NCI-H748 treated with DMSO at 0.1 percent for 48 hours (cell line): Measurements from ENCODE around the gene TNRC6C.
"Not testable (repeated sequence)": the region's sequence is repeated elsewhere in the genome, so short reads cannot be mapped to it uniquely, and the experiment has no call there.

ENCODE experiments used
- DNase-seq: peaks from one replicate; lab custom pipeline; 2025; lab: John Stamatoyannopoulos, UW

Gene TNRC6C

GRCh38 chr17:77963441-77963840 is 4.9 kb downstream of the TNRC6C start:
- DNase-seq, result no peak

DNA sequence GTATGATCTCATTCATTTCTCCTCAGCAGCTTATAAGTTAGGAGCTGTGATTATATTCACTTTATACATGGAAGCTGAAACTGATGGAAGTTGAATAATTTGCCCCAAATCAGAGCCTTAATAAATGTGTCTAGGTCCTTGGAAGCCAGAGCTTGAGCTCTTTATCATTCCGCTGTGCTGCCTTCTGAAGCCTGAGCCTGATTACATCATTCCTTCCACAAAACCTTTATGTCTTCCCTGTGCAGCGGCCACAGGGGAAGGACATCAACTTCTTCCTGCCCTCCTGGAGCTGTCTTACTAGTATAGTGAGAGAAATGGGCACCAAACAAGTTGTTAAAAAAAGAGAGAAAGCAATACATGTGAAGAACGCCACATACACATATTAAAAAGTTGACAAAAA is 6.8 kb downstream of the TNRC6C start:
- no peak for DNase-seq

- no peak for DNase-seq
These were observed 8.0 kb downstream of the TNRC6C start for GRCh38 chr17:77966476-77966875.

DNA sequence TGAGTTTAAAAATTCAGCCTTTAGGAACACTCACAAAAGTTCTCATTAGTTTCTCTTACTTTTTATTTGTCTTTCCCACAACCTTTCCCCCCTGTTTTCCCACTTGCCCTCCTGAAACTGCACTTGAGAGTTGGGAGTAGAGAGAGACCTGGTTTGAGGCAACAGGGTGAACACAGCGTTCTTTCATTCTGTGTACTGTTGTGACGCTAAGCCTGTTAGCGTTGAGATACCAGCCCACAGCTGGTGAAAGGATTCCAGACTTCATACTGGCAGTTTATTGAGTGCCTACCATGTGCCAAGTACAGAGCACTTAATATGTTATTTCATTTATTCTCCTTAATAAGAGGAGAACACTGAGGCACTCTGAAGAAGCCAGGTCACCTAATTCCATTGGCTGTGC is 10.3 kb downstream of the TNRC6C start:
- DNase-seq, result no peak

DNA sequence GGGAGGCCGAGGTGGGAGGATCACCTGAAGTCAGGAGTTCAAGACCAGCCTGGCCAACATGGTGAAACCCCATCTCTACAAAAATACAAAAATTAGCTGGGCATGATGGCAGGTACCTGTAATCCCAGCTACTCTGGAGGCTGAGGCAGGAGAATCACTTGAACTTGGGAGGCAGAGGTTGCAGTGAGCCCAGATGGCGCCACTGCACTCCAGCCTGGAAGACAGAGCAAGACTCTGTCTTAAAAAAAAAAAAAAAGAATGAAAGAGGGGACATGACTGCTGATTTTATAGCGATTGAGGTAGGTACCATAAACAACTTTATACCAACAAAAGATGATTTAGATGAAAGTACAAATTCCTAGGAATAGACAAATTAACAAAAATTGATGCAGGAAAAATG is 13.8 kb downstream of the TNRC6C start:
- DNase-seq, result not testable (repeated sequence)

DNA sequence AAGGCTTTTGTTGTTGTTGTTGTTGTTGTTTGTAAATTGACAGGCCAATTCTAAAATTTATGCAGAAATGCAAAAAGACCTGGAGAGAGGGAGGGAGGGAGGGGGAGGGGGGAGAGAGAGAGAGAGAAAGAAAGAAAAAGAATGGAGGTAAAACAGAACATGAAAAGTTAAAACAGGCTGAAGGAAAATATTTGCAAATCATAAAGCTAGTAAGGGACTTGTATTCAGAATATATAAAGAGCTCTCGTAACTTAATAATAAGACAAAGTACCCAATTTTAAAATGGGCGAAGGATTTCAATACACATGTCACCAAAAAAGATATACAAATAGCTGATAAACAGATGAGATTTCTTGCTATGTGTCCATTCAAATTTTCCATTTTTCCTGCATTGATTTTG is 15.4 kb downstream of the TNRC6C start:
- DNase-seq, result no peak

GRCh38 chr17:77974396-77974795 is 15.9 kb downstream of the TNRC6C start:
- DNase-seq, result no peak

DNA sequence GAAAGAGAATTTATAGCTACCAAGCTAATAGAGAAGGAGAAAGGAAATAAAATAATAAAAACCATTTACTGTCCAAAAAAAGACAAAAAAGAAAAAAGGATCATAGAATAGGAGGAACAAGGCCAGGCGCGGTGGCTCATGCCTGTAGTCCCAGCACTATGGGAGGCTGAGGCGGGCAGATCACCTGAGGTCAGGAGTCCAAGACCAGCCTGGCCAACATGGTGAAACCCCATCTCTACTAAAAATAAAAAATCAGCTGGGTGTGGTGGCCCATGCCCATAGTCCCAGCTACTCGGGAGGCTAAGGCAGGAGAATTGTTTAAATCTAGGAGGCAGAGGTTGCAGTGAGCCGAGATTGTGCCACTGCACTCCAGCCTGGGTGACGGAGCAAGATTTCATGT is 23.9 kb downstream of the TNRC6C start:
- not testable (repeated sequence) for DNase-seq

DNA sequence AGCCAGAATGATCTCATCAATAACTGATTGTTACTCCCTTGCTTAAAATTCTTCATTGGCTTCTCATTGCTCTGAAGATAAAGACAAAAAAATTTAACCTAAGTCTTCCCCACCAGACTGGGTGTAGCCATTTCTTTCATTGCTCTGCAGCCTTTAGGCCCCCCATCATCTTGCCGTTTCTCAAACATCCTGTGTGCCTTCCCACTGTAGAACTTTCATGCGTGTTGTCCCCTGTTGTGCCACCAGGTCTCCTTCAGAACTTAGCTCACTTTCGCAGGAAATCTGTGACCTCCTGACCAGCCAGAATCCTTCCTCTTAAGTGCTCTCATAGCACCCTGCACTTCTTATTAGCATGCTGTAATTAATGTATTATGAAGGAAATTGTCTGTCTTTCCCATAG is 31.8 kb downstream of the TNRC6C start:
- DNase-seq, result no peak

DNA sequence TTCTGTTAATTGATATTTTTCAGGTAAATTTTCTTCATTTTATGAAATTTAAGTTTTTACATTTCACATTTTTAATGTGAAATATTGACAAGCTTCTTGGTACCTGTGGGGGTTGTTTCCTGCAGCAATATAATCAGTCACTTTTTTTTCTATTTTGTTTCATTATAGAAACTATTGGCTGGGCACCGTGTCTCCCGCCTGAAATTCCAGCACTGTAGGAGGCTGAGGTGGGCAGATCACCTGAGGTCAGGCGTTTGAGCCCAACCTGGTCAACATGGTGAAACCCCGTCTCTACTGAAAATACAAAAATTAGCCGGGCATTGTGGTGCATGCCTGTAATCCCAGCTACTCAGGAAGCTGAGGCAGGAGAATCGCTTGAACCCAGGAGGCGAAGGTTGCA is 35.2 kb downstream of the TNRC6C start:
- DNase-seq, result not testable (repeated sequence)

GRCh38 chr17:77995146-77995852 is 36.8 kb downstream of the TNRC6C start:
- no peak for DNase-seq

DNA sequence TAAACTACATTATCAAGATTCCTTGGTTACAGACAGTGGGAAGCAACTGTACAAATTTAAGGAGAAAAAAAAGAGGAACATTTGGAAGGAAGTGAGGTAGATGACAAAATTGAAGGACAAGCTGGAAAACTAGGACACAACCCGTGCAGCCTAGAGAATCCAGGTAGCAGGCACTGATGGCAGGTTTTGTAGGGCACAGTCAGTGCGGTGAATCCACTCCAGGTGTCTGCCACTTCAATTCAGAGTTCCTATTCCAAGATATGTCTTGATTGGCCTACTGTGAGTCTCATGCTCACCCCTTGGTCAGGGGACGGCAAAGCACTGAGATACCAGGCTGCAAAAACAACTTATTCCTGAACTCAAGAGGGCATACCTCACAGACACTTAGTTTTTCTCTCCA is 37.8 kb downstream of the TNRC6C start:
- no peak for DNase-seq

GRCh38 chr17:77999413-78000173 is 41.1 kb downstream of the TNRC6C start:
- DNase-seq, result no peak

DNA sequence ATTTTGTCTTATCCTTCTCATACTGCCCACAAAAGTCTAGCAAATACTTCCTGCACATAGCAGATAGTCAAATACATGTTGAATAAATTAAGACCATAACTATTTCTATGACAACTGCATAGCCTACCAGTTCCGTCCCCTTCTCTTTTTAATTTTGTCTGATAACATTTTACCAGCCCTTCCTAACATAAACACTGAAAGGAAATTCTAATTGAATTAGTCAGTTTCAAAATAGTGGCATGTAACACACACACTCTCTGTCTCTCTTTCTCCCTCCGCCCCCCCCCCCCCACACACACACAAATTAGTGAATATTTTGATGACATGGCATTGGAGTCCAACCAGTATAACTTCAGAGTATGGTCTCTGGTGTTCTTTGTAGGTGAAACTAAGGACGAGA is 41.8 kb downstream of the TNRC6C start:
- DNase-seq, result no peak

- DNase-seq, result no peak
These were observed 42.7 kb downstream of the TNRC6C start for GRCh38 chr17:78001182-78001581.

- no peak for DNase-seq
These were observed 43.1 kb downstream of the TNRC6C start for GRCh38 chr17:78001612-78002011.

DNA sequence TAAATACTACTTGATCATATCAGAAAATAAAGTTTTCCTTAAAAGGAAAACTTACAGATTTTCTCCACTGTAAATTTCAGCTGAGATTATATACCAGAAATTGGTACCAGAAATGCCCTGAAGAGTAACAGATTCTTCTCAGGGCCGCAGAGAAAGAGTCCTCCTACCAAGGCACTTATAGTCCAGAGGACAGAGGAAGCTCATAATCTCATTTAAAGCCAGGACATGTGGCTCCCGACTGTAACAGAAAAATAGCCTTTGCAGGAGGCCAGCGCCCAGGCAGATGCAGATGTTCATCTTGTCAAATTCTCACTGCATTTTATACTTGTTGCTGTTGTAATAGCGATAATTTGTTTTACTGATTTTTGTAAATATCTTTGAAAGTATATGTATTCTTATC is 43.7 kb downstream of the TNRC6C start:
- no peak for DNase-seq

DNA sequence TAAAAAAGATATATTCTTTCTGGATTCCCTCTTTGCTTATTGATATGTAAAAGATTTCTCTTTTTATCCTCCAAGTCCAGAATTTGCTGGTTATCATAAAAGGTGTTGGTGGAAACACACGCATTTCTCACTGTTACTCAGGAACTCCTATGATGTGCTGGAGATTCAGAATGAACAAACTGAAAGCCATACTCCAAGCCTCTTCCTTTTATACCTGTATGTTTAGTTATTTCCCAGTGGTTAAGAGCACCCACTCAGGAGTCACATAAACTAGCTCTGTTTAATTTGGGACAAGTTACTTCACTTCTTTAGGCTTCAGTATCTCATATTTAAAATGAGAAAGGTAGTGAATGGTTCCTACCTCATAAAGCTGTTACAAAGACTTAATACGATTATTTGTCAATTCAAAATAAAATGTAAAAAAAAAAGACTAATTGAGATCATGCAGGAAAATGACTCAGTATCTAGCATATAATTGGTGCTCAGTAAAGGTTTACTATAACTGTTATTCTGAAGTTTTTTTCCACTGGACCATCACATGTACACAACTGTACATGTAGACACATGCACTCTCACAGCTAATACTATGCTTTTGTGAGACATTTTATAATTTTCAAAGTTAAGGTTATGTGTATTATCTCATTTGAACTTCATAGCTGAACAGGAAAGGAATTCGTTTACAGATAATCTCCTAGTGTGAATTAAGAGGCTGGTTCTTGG is 47.1 kb downstream of the TNRC6C start:
- no peak for DNase-seq

GRCh38 chr17:78006338-78006737 is 47.8 kb downstream of the TNRC6C start:
- DNase-seq, result no peak

DNA sequence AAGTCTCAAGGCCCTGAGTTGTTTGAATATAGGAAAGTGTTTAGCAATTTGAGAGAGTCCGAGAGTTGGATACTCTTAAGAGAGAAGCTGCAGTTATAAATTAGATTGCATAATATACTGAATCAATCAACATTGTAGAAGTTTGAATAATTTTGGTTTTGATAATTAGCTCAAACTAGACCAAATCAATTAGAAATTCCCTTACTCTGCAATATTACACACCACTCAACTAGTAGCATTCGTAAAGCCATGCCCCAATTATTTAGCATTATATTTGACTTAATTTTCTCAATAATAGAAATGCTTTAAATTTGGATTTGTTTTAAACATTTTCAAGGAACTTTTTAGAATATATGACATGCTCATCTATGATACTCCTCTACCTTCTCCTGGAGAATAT is 49.1 kb downstream of the TNRC6C start:
- no peak for DNase-seq

GRCh38 chr17:78010759-78011158 is 52.3 kb downstream of the TNRC6C start:
- DNase-seq, result no peak

DNA sequence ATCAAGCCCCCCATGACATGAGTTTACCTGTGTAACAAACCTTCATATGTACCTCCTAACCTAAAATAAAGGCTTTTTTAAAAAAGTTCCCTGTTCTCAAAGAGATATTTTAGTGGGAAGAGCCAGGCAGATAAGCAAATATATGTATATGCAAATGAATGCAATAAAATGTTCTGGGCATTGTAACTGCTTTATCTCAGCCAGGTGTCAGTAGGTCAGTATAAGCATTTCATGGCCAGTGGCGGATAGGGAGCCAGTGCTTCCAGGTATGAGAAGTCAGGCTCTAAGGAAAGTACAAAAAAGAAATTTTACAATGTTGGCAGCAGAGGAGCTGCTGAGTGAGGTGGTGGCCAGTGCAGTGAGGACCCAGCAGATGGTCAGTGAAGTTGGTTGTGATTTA is 53.9 kb downstream of the TNRC6C start:
- DNase-seq, result no peak
